ENCODE data around the gene TARS1. TPM values are rescaled to one million over a fixed set of nuclear protein-coding genes. Genes with fewer than 3 reads are reported as not detected.
"Not testable (repeated sequence)": the region's sequence is repeated elsewhere in the genome, so short reads cannot be mapped to it uniquely, and the experiment has no call there.

TARS1 gene
- total and polyA plus RNA-seq, 8 donors = 42.6 to 161 (median 52.9) TPM

DNA sequence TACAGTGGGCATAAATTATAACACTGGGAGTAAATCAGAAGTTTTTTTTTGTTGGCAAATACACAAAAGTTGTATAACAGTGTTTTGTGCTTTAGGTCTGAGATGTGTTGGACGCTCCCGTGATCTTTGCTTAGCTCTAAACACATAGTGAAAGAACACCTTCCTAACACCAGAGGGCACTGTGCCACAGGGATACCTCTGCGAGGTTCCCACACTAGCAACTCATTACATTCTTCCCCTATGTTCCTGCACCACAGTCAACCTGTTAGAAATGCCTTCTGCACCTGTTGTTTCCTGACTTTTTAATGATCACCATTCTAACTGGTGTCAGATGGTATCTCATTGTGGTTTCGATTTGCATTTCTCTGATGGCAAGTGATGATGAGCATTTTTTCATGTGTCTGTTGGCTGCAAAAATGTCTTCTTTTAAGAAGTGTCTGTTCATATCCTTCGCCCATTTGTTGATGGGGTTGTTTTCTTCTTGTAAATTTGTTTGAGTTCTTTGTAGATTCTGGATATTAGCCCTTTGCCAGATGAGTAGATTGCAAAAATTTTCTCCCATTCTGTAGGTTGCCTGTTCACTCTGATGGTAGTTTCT, 4.8 kb upstream of the TARS1 start:
- H3K4me3 ChIP-seq, H3K27me3 ChIP-seq, FAIRE-seq, H3K9me3 ChIP-seq, H3K4me1 ChIP-seq, H3K36me3 ChIP-seq, H3K27ac ChIP-seq: not testable (repeated sequence)
- peak in 5 of 6 donors; percentile 57 to 76 (median 65) for DNase-seq
- WGBS, 2 donors = 18 to 20% methylated on average over 5 of the region's 5 CpGs
- peak; percentile 29 to 57 (median 54) for ATAC-seq
- TF ChIP-seq, protein P1, sequence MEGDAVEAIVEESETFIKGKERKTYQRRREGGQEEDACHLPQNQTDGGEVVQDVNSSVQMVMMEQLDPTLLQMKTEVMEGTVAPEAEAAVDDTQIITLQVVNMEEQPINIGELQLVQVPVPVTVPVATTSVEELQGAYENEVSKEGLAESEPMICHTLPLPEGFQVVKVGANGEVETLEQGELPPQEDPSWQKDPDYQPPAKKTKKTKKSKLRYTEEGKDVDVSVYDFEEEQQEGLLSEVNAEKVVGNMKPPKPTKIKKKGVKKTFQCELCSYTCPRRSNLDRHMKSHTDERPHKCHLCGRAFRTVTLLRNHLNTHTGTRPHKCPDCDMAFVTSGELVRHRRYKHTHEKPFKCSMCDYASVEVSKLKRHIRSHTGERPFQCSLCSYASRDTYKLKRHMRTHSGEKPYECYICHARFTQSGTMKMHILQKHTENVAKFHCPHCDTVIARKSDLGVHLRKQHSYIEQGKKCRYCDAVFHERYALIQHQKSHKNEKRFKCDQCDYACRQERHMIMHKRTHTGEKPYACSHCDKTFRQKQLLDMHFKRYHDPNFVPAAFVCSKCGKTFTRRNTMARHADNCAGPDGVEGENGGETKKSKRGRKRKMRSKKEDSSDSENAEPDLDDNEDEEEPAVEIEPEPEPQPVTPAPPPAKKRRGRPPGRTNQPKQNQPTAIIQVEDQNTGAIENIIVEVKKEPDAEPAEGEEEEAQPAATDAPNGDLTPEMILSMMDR (IDR thresholded peaks at IDR 0.05) = peak; percentile 52 to 78 (median 63)
- intact Hi-C loops (cut with DNase I) = loop anchor here in 1 of 3 donors (10.0 kb wide), 2 partner anchors 499 to 529 kb away; partner anchors contain the start of gene RXFP3

DNA sequence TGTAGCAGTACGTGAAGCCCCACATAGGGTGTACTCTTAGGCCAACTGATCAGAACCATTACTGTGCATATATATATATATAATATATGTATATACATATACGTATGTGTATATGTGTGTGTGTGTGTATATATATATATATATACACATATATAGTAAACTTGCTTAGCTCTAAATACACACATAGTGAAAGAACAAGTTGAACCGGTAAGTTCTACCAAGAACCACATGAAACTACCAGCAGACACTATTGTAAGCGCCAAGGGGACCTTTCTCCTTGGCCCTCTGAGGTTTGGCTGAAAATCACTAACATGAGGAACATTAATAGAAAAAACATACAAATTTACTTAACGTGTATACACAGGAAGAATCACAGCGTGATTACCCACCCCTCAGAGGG, 1.8 kb upstream of the TARS1 start:
- Histone ChIP-seq H3K27ac (no peak overlapping the region), H3K9me3 (no peaks in the 10 kb centered on the region), H3K4me1 (peaks cover 7 to 19% (median 10%) of the 10 kb centered on the region in 3 donors), H3K36me3 (no peaks in the 10 kb centered on the region), H3K4me3 (peak overlapping the region in 1 of 4 donors; percentile 72), H3K27me3 (no peaks in the 10 kb centered on the region)
- DNase-seq = no peak
- no peak for FAIRE-seq
- no peak for ATAC-seq
- TF ChIP-seq, protein P1 (IDR thresholded peaks at IDR 0.05) = no peak
- 49 to 71% methylated on average over 6 of the region's 6 CpGs for WGBS, 2 donors
- intact Hi-C loops (cut with DNase I) = loop anchor here in 1 of 3 donors (10.0 kb wide), 2 partner anchors 496 to 526 kb away; partner anchors contain the start of gene RXFP3

DNA sequence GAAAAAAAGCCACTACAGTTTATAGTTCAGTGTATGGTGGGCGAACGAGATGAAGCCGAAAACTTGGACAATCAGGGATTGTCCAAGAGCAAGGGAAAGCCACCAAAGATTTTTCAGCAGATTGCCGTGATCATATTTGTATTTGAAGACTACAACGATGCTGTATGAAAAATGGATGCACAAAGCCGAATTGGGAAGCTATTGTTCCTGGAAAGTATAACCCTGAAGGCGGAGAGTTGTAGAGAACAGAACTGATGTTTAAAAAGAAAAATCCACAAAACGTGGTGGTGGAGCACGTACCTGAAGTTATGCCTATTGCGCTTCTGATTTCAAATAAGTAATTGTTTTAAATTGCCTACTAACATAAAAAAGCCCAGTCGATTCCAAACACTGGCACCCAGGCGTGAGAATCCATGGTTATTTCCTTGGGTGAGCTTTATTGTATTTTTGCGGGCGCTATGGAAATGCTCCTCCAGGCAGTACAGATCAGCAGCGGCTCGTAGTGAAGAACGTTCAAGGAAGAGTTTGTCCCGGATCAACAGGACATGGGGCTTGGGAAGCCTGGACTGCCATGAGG, 772 bp upstream of the TARS1 start:
- Histone ChIP-seq H3K36me3 (no peaks in the 10 kb centered on the region), H3K4me3 (peak overlapping the region; percentile 50 to 72 (median 54)), H3K9me3 (no peaks in the 10 kb centered on the region), H3K4me1 (peaks cover 10 to 29% (median 12%) of the 10 kb centered on the region in 3 donors), H3K27ac (peak overlapping the region; percentile 67 to 86 (median 86)), H3K27me3 (no peaks in the 10 kb centered on the region)
- peak in 2 of 4 donors; percentile 21 to 52 for ATAC-seq
- no peak for DNase-seq
- TF ChIP-seq, protein P1 (IDR thresholded peaks at IDR 0.05) = no peak
- WGBS, 2 donors = 0 to 2% methylated on average over 18 of the region's 18 CpGs
- intact Hi-C loops (cut with DNase I) = loop anchor here in 1 of 3 donors (10.0 kb wide), 2 partner anchors 495 to 525 kb away; partner anchors contain the start of gene RXFP3
- FAIRE-seq = no peak

DNA sequence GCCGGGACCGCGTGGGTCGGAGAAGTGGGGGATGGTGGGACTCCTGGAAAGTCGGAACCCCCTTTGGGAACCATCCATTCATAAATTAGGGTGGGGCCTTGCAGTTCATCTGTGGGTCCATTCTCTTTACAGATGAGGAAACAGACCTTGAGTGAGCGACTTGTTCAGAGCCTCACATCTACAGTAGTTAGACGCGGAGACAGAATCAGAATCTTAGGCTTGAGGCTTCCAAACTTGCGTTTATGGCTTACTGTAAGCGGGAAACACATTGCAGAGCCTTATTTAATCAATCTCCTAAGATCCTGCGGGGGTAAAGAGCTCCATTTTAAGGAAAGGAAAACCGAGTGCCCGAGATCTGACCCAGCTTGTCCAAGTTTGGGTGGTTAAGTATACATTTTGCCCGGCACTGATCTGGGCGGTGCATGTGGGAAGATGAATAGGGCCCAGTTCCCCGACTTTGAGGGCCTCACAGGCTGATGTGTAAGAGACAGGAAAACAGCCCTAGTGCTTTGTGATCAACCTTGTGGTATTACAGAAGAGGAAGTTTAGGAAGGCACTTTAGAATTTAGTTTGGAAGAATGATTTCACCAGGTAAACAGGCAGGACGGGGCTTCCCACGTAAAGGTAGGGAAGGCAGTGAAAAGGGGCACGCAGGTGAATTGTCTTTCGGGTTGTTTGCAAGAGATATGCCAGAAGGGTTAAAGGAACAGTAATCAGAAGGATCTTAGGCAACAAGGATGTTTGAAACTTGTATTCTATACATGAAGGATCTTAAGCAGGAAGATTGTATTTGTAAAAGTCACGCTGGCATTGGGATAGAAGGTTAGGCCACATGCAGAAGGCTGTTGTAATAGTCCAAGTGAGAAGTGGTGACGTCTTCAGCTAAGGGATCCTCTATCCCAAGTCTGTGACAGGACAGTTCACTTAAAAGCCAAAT, 744 bp downstream of the TARS1 start:
- intact Hi-C loops (cut with DNase I) = no loop called here
- ATAC-seq (peak; percentile 3 to 40 (median 28)), DNase-seq (peak in 1 of 6 donors; percentile 21), FAIRE-seq (no peak)
- TF ChIP-seq, protein P1 (IDR thresholded peaks at IDR 0.05) = no peak
- Histone ChIP-seq H3K27ac (peak overlapping the region; percentile 67 to 86 (median 80)), H3K4me3 (peak overlapping the region; percentile 50 to 72 (median 52)), H3K36me3 (peaks cover 0 to 14% (median 8%) of the 10 kb centered on the region in 3 donors), H3K9me3 (no peaks in the 10 kb centered on the region), H3K4me1 (peaks cover 10 to 29% (median 12%) of the 10 kb centered on the region in 3 donors), H3K27me3 (no peaks in the 10 kb centered on the region)
- 2 to 3% methylated on average over 22 of the region's 22 CpGs for WGBS, 2 donors
